ENCODE measurements around the gene BCL10. TPM values are rescaled to one million over a fixed set of nuclear protein-coding genes. Genes with fewer than 3 reads are reported as not detected.

The BCL10 gene
- 13.4 to 15.2 TPM (median 14.2 TPM) in 5 replicates for total RNA-seq (2022; extraction: Qiagen RNA extraction)

DNA sequence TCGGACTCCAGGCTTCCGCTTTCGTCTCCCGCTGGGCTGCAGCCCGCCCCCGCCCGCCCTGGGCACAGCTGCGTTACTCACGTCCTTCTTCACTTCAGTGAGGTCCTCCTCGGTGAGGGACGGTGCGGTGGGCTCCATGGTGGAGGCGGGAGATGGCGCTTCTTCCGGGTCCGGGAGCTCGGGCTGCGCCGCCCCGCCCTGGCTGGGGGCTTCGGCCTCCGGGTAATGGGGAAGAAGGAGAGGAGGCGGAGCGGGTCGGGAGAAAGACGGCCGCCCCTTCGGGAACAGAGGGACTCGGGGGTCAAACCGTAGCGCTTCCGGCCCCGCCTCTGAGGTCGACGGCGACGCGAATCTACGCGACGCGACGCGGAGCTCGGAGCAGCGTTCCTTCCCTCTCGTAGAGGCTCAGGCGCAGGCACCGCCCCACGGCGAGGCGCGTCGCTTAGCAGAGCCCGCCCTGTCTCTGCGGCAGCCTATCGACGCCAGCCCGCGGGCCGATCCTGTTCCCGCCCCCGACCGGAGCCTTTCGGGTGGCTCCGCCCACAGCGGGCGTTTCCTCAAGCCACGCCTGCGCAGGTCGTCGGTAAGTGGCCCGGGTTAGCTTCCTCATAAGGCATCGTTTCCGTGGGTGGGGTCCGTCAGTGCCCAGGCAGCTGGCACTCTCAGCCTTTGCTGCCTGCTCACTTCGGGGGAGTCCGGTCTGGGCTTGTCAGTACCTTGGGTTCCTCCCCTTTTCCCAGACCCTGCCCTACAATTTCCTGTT, at the start of gene BCL10:
BCL10 (minus strand) TSS at position 418 of the 763 bp plus-strand sequence; CDS start at position 138, 280 bp downstream.

DNA sequence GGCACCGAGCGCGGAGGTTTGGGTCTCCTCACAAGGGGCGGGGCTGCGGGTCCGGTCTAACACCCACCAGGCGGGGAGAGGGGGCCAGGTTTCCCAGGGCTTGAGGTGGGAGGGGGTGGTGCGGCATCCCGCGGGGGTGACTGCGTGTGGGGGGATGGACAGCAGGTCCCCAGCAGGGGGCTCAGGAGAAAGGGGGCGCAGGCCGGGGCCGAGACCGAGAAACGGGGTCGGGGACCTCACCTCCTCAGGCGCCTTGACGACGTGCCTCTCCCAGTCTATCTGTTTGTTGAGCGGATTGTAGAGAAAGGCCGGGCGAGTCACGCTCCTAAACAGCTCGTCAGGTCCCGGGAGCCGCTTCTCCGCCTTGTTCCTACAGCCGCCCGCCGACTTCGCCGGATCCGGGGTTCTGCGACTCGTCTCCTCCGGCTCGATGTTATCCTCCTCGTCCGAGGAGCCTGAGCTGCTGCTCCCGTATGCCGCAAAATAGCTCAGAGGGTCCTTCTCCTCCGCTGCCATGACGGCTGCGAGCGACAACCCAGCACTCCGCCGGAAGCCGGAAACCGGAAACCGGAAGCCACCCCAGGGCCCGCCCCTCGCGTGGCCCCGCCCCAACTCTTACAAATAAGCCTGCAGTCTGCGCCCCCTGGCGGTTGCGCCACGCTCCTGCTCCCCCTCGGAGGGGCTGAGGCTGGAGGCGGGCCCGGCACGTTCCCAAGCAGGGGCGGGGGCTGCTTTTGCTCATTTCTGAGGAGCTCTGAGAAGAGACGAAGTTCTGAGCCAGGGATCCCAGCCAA, 17.1 kb downstream of the BCL10 start, which contains the start of gene C1orf52:
C1orf52 (minus strand) TSS at position 545 of the 794 bp plus-strand sequence; CDS start at position 516, 29 bp downstream.

Other genes starting within 250 kb of the BCL10 start
- gene MCOLN3, start 228.1 kb downstream of the BCL10 start, total RNA-seq (2022; extraction: Qiagen RNA extraction), result 3.6 to 4.3 TPM (median 4.0 TPM) in 5 replicates
- 0.68 to 1.1 TPM (median 0.74 TPM) in 5 replicates for gene SYDE2, start 75.6 kb downstream of the BCL10 start, total RNA-seq (2022; extraction: Qiagen RNA extraction)
- gene C1orf52, start 17.0 kb downstream of the BCL10 start, total RNA-seq (2022; extraction: Qiagen RNA extraction), result 18.7 to 22.8 TPM (median 20.3 TPM) in 5 replicates
- 6.4 to 7.4 TPM (median 7.2 TPM) in 5 replicates for gene DDAH1, start 188.5 kb upstream of the BCL10 start, total RNA-seq (2022; extraction: Qiagen RNA extraction)